ENCODE data around the gene FSD1L.
"Not testable (repeated sequence)": the region's sequence is repeated elsewhere in the genome, so short reads cannot be mapped to it uniquely, and the experiment has no call there.

The FSD1L gene

GRCh38 chr9:105496826-105497225 lies 49.0 kb downstream of the FSD1L start:
- DNase-seq, result no peak

- DNase-seq, result no peak
These were observed 49.9 kb downstream of the FSD1L start for GRCh38 chr9:105497704-105498103.

GRCh38 chr9:105500108-105500766 lies 52.4 kb downstream of the FSD1L start:
- no peak for DNase-seq

- no peak for DNase-seq
These were observed 53.6 kb downstream of the FSD1L start for GRCh38 chr9:105501414-105501813.

- DNase-seq, result no peak
These were observed 54.4 kb downstream of the FSD1L start for GRCh38 chr9:105502276-105502675.

GRCh38 chr9:105503881-105504280 lies 56.0 kb downstream of the FSD1L start:
- no peak for DNase-seq

GRCh38 chr9:105507096-105507790 lies 59.4 kb downstream of the FSD1L start:
- DNase-seq, result no peak

- DNase-seq, result no peak
These were observed 60.7 kb downstream of the FSD1L start for GRCh38 chr9:105508530-105508929.

- no peak for DNase-seq
These were observed 62.2 kb downstream of the FSD1L start for GRCh38 chr9:105510024-105510423.

- no peak for DNase-seq
These were observed 63.6 kb downstream of the FSD1L start for GRCh38 chr9:105511446-105511845.

- DNase-seq, result no peak
These were observed 68.1 kb downstream of the FSD1L start for GRCh38 chr9:105515811-105516413.

GRCh38 chr9:105519710-105520369 lies 72.0 kb downstream of the FSD1L start:
- DNase-seq, result not testable (repeated sequence)

- not testable (repeated sequence) for DNase-seq
These were observed 73.2 kb downstream of the FSD1L start for GRCh38 chr9:105520992-105521391.

- DNase-seq, result not testable (repeated sequence)
These were observed 75.0 kb downstream of the FSD1L start for GRCh38 chr9:105522618-105523385.

GRCh38 chr9:105531530-105531929 lies 83.7 kb downstream of the FSD1L start:
- DNase-seq, result no peak

GRCh38 chr9:105535920-105536668 lies 88.3 kb downstream of the FSD1L start:
- DNase-seq, result no peak

- no peak for DNase-seq
These were observed 91.6 kb downstream of the FSD1L start for GRCh38 chr9:105539452-105539851.

- DNase-seq, result no peak
These were observed 94.0 kb downstream of the FSD1L start for GRCh38 chr9:105541838-105542237.

- DNase-seq, result no peak
These were observed 106.2 kb downstream of the FSD1L start for GRCh38 chr9:105554042-105554441.

- peak; percentile 26 to 39 for DNase-seq
These were observed 110.2 kb downstream of the FSD1L start, which contains the start of gene FKTN for GRCh38 chr9:105557804-105558610. TSS of gene FKTN (plus strand) at chr9:105558131. CDS start at chr9:105575033, 16,902 bp downstream.

GRCh38 chr9:105572455-105572854 lies 124.6 kb downstream of the FSD1L start:
- DNase-seq, result no peak

Measured in NCI-H187 (cell line).